Kidney glomerular epithelial cell (primary cell): ENCODE results near the gene ARGLU1.
"Not testable (repeated sequence)": the region's sequence is repeated elsewhere in the genome, so short reads cannot be mapped to it uniquely, and the experiment has no call there.

Experiments used
- DNase-seq: peaks from one replicate; lab custom pipeline; 2025; lab: John Stamatoyannopoulos, UW

The ARGLU1 gene

GRCh38 chr13:106567474-106568298, at the start of gene ARGLU1:
Gene ARGLU1, minus strand, starts transcription at chr13:106568137. Its CDS starts 218 bp downstream, at chr13:106567919.
- DNase-seq: peak; percentile 85

- DNase-seq: peak; percentile 52
Measured at GRCh38 chr13:106617561-106617960, 49.6 kb upstream of the ARGLU1 start.

GRCh38 chr13:106616729-106617128, 48.8 kb upstream of the ARGLU1 start:
- no peak for DNase-seq

GRCh38 chr13:106614874-106615273, 46.9 kb upstream of the ARGLU1 start:
- DNase-seq: no peak

GRCh38 chr13:106612688-106613087, 44.8 kb upstream of the ARGLU1 start:
- no peak for DNase-seq

GRCh38 chr13:106610486-106610885, 42.5 kb upstream of the ARGLU1 start:
- peak; percentile 16 for DNase-seq

- DNase-seq: no peak
Measured at GRCh38 chr13:106609116-106609515, 41.2 kb upstream of the ARGLU1 start.

GRCh38 chr13:106603546-106603945, 35.6 kb upstream of the ARGLU1 start:
- DNase-seq: no peak

GRCh38 chr13:106602178-106602577, 34.2 kb upstream of the ARGLU1 start:
- no peak for DNase-seq

GRCh38 chr13:106601489-106601888, 33.6 kb upstream of the ARGLU1 start:
- DNase-seq: no peak

- not testable (repeated sequence) for DNase-seq
Measured at GRCh38 chr13:106600798-106601135, 32.8 kb upstream of the ARGLU1 start.

- DNase-seq: peak; percentile 9
Measured at GRCh38 chr13:106599875-106600797, 32.2 kb upstream of the ARGLU1 start.

- no peak for DNase-seq
Measured at GRCh38 chr13:106597749-106598395, 29.9 kb upstream of the ARGLU1 start.

- no peak for DNase-seq
Measured at GRCh38 chr13:106597186-106597585, 29.2 kb upstream of the ARGLU1 start.

- DNase-seq: no peak
Measured at GRCh38 chr13:106596275-106596937, 28.5 kb upstream of the ARGLU1 start.

- no peak for DNase-seq
Measured at GRCh38 chr13:106595625-106596024, 27.7 kb upstream of the ARGLU1 start.

- DNase-seq: no peak
Measured at GRCh38 chr13:106594980-106595379, 27.0 kb upstream of the ARGLU1 start.

GRCh38 chr13:106593132-106593531, 25.2 kb upstream of the ARGLU1 start:
- no peak for DNase-seq

- DNase-seq: no peak
Measured at GRCh38 chr13:106591299-106591698, 23.4 kb upstream of the ARGLU1 start.

GRCh38 chr13:106589716-106590115, 21.8 kb upstream of the ARGLU1 start:
- no peak for DNase-seq

- DNase-seq: no peak
Measured at GRCh38 chr13:106588367-106588766, 20.4 kb upstream of the ARGLU1 start.

- no peak for DNase-seq
Measured at GRCh38 chr13:106587787-106588186, 19.9 kb upstream of the ARGLU1 start.
